Measurements from ENCODE around the gene ARHGAP21.

ARHGAP21 gene

GRCh38 chr10:24574161-24574560, 149.5 kb downstream of the ARHGAP21 start:
- no peak for DNase-seq (ENCODE audit: low spot score)

GRCh38 chr10:24571870-24572450, 151.7 kb downstream of the ARHGAP21 start:
- DNase-seq (ENCODE audit: low spot score) = no peak

- DNase-seq (ENCODE audit: low spot score) = no peak
These were observed 152.8 kb downstream of the ARHGAP21 start for GRCh38 chr10:24570658-24571426.

GRCh38 chr10:24569828-24570657, 153.6 kb downstream of the ARHGAP21 start:
- no peak for DNase-seq (ENCODE audit: low spot score)

GRCh38 chr10:24569330-24569796, 154.3 kb downstream of the ARHGAP21 start:
- no peak for DNase-seq (ENCODE audit: low spot score)

GRCh38 chr10:24568042-24568441, 155.6 kb downstream of the ARHGAP21 start:
- DNase-seq (ENCODE audit: low spot score) = no peak

GRCh38 chr10:24561453-24561852, 162.2 kb downstream of the ARHGAP21 start:
- DNase-seq (ENCODE audit: low spot score) = no peak

GRCh38 chr10:24556750-24557742, 166.6 kb downstream of the ARHGAP21 start:
- peak; percentile 33 for DNase-seq (ENCODE audit: low spot score)

GRCh38 chr10:24556126-24556749, 167.4 kb downstream of the ARHGAP21 start:
- no peak for DNase-seq (ENCODE audit: low spot score)

- DNase-seq (ENCODE audit: low spot score) = no peak
These were observed 169.7 kb downstream of the ARHGAP21 start for GRCh38 chr10:24554036-24554435.

- no peak for DNase-seq (ENCODE audit: low spot score)
These were observed 170.6 kb downstream of the ARHGAP21 start for GRCh38 chr10:24553051-24553612.

- no peak for DNase-seq (ENCODE audit: low spot score)
These were observed 171.2 kb downstream of the ARHGAP21 start for GRCh38 chr10:24552346-24553016.

GRCh38 chr10:24551161-24551560, 172.5 kb downstream of the ARHGAP21 start:
- DNase-seq (ENCODE audit: low spot score) = no peak

- DNase-seq (ENCODE audit: low spot score) = no peak
These were observed 173.0 kb downstream of the ARHGAP21 start for GRCh38 chr10:24550680-24551079.

- DNase-seq (ENCODE audit: low spot score) = no peak
These were observed 178.1 kb downstream of the ARHGAP21 start for GRCh38 chr10:24545585-24545984.

GRCh38 chr10:24544776-24545175, 178.9 kb downstream of the ARHGAP21 start:
- no peak for DNase-seq (ENCODE audit: low spot score)

- DNase-seq (ENCODE audit: low spot score) = no peak
These were observed 181.1 kb downstream of the ARHGAP21 start for GRCh38 chr10:24542314-24543270.

- no peak for DNase-seq (ENCODE audit: low spot score)
These were observed 182.4 kb downstream of the ARHGAP21 start for GRCh38 chr10:24541239-24541753.

- DNase-seq (ENCODE audit: low spot score) = no peak
These were observed 187.1 kb downstream of the ARHGAP21 start for GRCh38 chr10:24536636-24537035.
